SK-N-MC (cell line): ENCODE results near the gene PLEKHA7.
"Not testable (repeated sequence)": the region's sequence is repeated elsewhere in the genome, so short reads cannot be mapped to it uniquely, and the experiment has no call there.

ENCODE experiments used
- DNase-seq: peaks from one replicate; pipeline ENCODE4 v3.0.0-alpha.2; 2011; ENCODE audit warnings: low read depth, low spot score
- H3K27ac ChIP-seq: fragments of 200-600 bp; sonication (generic); 2 replicates; pipeline ENCODE4 v1.5.1; 2016; ENCODE audit warnings: mixed run types
- H3K36me3 ChIP-seq: fragments of 200-600 bp; sonication (generic); 2 replicates; pipeline ENCODE4 v1.6.1; 2017; ENCODE audit warnings: antibody characterized with exemption, low read length, mixed read lengths; ENCODE audit not compliant: insufficient read depth
- H3K4me3 ChIP-seq: fragments of 200-600 bp; sonication (generic); 2 replicates; pipeline ENCODE4 v1.5.1; 2016
- H3K9ac ChIP-seq: fragments of 200-600 bp; sonication (generic); 2 replicates; pipeline ENCODE4 v1.8.0; 2017; ENCODE audit warnings: mixed run types, mixed read lengths; ENCODE audit not compliant: insufficient read length
- H3K9me3 ChIP-seq: fragments of 200-600 bp; sonication (generic); 2 replicates; pipeline ENCODE4 v1.6.1; 2017; ENCODE audit warnings: low read depth, mild to moderate bottlenecking, antibody characterized with exemption, low read length, moderate library complexity, mixed read lengths
- EZH2 ChIP-seq: fragments of 200-600 bp; sonication (generic); IDR thresholded peaks from one replicate; pipeline ENCODE4 v1.6.1; 2017; ENCODE audit warnings: antibody characterized with exemption
- FOXP2 ChIP-seq: optimal IDR thresholded peaks from 2 replicates; pipeline ENCODE3; 2011; ENCODE audit warnings: mild to moderate bottlenecking, moderate library complexity; ENCODE audit not compliant: insufficient read depth; ENCODE audit errors: extremely low read length, control extremely low read depth
- POLR2AphosphoS5 ChIP-seq: IDR thresholded peaks from 2 replicates; pipeline ENCODE4 v1.6.1; 2012; ENCODE audit warnings: mild to moderate bottlenecking, low read depth, low read length, borderline replicate concordance

Gene PLEKHA7, protein sequence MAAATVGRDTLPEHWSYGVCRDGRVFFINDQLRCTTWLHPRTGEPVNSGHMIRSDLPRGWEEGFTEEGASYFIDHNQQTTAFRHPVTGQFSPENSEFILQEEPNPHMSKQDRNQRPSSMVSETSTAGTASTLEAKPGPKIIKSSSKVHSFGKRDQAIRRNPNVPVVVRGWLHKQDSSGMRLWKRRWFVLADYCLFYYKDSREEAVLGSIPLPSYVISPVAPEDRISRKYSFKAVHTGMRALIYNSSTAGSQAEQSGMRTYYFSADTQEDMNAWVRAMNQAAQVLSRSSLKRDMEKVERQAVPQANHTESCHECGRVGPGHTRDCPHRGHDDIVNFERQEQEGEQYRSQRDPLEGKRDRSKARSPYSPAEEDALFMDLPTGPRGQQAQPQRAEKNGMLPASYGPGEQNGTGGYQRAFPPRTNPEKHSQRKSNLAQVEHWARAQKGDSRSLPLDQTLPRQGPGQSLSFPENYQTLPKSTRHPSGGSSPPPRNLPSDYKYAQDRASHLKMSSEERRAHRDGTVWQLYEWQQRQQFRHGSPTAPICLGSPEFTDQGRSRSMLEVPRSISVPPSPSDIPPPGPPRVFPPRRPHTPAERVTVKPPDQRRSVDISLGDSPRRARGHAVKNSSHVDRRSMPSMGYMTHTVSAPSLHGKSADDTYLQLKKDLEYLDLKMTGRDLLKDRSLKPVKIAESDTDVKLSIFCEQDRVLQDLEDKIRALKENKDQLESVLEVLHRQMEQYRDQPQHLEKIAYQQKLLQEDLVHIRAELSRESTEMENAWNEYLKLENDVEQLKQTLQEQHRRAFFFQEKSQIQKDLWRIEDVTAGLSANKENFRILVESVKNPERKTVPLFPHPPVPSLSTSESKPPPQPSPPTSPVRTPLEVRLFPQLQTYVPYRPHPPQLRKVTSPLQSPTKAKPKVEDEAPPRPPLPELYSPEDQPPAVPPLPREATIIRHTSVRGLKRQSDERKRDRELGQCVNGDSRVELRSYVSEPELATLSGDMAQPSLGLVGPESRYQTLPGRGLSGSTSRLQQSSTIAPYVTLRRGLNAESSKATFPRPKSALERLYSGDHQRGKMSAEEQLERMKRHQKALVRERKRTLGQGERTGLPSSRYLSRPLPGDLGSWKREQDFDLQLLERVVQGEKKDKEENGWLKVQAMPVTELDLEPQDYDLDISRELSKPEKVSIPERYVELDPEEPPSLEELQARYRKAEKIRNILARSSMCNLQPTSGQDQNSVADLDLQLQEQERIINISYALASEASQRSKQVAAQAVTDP

DNA sequence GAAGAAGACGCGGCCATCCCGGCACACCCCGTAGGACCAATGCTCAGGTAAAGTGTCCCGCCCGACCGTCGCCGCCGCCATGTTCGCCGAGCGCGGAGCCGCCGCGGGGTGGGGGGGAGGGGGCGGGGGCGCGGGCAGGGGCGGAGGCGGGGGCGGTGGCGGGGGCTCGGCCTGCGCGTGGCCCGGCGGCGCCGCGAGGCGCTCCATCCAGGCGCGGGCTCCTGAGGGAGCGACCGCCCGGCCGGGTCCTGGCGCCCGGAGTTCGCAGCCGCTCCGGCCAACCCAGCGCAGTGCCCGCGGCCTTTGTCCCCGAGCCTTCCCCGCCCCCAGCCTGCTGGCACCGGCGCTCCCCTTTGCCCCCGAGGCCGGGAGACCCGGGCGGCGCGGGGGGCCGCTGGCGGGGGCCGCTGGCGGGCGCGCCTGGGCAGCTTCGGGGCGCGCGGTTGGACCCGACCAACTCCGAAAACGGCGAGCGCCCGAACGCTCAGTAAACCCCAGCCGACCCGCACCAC lies at the start of gene PLEKHA7:
Gene PLEKHA7 (minus strand): TSS at position 94 of the 512 bp plus-strand sequence. CDS start 13 bp downstream, at position 81.
- no peak for TF ChIP-seq EZH2
- TF ChIP-seq FOXP2: no peak
- TF ChIP-seq POLR2AphosphoS5: no peak
- no peaks in the 10 kb centered on the region for H3K9me3 ChIP-seq
- H3K9ac ChIP-seq: peak within 1 kb of the TSS; percentile 76
- no peak within 1 kb of the TSS for H3K27ac ChIP-seq
- H3K36me3 ChIP-seq: no peaks in the 10 kb centered on the region
- peak within 1 kb of the TSS; percentile 91 for H3K4me3 ChIP-seq
- no peak for DNase-seq

DNA sequence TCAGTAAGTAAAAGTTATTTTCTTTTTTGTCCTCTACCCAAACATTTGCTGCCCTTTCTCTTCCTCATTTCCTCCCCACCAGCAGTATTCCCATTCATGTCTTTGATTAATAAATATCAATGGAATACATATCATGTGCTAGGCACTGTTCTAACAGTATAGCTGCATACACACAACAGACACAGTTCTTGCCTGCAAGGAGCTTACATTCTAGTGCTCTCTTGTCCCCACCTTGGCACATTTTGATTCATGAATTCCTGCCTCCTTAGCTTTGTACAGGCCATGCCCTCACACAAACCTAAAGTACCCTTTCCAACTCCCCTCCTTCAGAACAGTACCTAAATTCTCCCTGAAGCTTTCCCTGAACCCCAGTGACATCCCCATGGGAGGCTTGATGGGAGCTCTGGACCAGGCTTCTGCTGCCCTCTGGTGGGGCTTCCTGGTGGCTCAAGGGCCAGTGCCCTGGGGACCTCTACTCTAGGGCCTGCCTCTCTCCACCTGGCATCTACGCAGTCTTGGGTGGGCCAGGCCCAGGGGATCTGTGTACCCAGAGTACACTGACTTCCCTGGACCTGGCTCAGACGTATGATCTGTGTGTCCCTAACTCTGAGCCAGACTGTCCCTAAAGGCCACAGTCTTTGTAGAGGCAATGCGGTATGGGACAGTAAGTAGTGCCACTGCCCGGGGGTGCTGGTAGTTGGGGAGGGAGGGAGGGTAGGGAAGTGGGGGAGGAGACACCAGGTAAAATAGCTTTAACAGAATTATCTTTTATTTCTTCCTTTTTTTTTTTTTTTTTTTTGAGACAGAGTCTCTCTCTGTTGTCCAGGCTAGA lies 49.2 kb upstream of the PLEKHA7 start:
- TF ChIP-seq POLR2AphosphoS5 (no peak), EZH2 (no peak), FOXP2 (no peak)
- no peak overlapping the region for H3K27ac ChIP-seq
- H3K4me3 ChIP-seq: no peak overlapping the region
- H3K9ac ChIP-seq: no peak overlapping the region
- no peaks in the 10 kb centered on the region for H3K9me3 ChIP-seq
- no peaks in the 10 kb centered on the region for H3K36me3 ChIP-seq
- DNase-seq: no peak

DNA sequence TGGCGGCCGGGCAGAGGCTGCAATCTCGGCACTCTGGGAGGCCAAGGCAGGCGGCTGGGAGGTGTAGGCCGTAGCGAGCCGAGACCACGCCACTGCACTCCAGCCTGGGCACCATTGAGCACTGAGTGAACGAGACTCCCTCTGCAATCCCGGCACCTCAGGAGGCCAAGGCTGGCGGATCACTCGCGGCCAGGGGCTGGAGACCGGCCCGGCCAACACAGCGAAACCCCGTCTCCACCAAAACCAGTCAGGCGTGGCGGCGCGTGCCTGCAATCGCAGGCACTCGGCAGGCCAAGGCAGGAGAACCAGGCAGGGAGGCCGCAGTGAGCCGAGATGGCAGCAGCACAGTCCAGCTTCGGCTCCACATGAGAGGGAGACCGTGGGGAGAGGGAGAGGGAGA lies 36.9 kb upstream of the PLEKHA7 start:
- H3K9ac ChIP-seq, H3K9me3 ChIP-seq, H3K27ac ChIP-seq, H3K4me3 ChIP-seq, H3K36me3 ChIP-seq, DNase-seq: not testable (repeated sequence)

- DNase-seq, H3K9me3 ChIP-seq, H3K27ac ChIP-seq: not testable (repeated sequence)
Measured at GRCh38 chr11:17048491-17048890, 34.3 kb upstream of the PLEKHA7 start.

DNA sequence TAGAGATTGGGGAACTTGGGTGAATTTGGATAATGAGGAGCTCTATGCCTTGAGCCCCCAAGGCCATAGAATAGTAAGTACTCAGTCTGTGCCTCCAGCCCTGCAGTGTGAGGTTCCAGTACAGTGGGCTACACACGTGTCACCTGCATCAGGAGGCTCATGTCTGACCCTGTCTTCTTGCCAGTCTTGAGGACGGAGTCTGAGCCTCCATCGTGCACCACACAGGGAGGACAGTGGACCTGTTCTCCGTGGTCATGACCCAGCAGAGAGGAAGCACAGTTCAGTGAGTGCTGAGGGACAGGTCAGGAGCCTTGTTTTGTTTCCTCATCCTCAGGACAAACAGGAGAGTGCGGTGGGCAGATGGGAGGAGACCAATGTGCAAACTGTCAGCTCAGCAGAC lies 32.5 kb upstream of the PLEKHA7 start:
- no peak overlapping the region for H3K4me3 ChIP-seq
- no peaks in the 10 kb centered on the region for H3K36me3 ChIP-seq
- DNase-seq: no peak
- no peak overlapping the region for H3K27ac ChIP-seq
- no peak for TF ChIP-seq FOXP2
- no peak for TF ChIP-seq POLR2AphosphoS5
- no peak for TF ChIP-seq EZH2
- no peak overlapping the region for H3K9ac ChIP-seq
- no peaks in the 10 kb centered on the region for H3K9me3 ChIP-seq

More at GRCh38 chr11:17048491-17048890, 34.3 kb upstream of the PLEKHA7 start:
- not testable (repeated sequence) for H3K36me3 ChIP-seq, H3K9ac ChIP-seq, H3K4me3 ChIP-seq

DNA sequence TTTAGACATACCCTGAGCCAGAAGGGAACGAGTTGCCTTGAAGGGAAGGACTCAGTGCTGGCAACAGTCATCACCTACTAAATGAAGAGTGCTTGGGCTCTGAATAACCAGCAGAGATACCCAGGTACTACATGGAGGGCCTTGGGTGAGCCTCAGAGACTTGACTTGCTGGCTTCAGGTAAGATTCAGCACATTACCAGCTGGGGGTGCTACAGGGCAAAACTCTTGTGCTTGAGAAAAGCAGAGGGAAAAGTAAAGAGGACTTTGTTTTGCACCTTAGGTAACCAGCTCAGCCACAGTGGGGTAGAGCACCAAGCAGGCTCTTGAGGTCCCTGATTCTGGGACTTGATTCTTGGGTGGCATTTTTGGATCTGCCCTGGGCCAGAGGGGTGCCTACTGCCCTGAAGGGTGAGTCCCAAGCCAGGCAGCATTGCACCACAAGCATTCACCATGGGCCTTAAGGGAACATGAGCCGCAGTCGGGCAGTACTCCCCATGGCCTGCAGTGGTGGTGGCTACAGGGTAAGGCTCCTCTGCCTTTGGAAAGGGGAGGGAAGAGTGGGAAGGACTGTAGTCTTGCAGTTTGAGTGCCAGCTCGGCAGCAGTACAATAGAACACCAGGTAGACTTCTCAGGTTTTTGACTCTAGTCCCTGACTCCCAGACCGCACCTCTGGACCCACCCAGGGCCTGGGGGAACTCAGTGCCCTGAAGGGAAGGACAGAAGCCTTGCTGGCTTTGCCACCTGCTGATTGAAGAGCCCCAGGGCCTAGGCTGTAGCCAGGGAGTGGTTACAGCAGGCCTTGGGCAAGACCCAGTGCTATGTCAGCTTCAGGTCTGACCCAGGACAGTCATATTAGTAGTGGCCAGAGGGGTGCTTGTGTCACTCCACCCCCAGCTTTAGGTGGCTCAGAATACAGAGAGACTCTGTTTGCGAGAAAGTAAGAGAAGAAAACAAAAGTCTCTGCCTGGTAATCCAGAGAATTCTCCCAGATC lies 22.7 kb upstream of the PLEKHA7 start:
- TF ChIP-seq EZH2 (no peak), POLR2AphosphoS5 (no peak), FOXP2 (no peak)
- Histone ChIP-seq H3K9ac (no peak overlapping the region), H3K9me3 (no peaks in the 10 kb centered on the region), H3K4me3 (no peak overlapping the region), H3K36me3 (no peaks in the 10 kb centered on the region), H3K27ac (no peak overlapping the region)
- DNase-seq: no peak

DNA sequence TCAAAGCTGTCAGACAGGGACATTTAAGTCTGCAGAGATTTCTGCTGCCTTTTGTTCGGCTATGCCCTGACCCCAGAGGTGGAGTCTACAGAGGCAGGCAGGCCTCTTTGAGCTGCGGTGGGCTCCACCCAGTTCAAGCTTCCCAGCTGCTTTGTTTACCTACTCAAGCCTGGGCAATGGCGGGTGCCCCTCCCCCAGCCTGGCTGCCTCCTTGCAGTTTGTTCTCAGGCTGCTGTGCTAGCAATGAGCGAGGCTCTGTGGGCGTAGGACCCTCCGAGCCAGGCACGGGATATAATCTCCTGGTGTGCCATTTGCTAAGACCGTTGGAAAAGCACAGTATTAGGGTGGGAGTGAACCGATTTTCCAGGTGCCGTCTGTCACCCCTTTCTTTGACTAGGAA lies 19.8 kb upstream of the PLEKHA7 start:
- H3K36me3 ChIP-seq, H3K27ac ChIP-seq, H3K4me3 ChIP-seq, H3K9me3 ChIP-seq, DNase-seq, H3K9ac ChIP-seq: not testable (repeated sequence)
